B cell (primary cell): Measurements from ENCODE around the gene MYO10. TPM values are rescaled to one million over a fixed set of nuclear protein-coding genes. Genes with fewer than 3 reads are reported as not detected.

ENCODE experiments used
- ATAC-seq: fragments of 200-7000 bp; cut with Tn5 transposase; one replicate; pipeline ENCODE4 v1.10.0; 2021; ENCODE audit warnings: low read depth, mild to moderate bottlenecking, moderate number of reproducible peaks, moderate library complexity
- CTCF ChIA-PET: fragments of 350-600 bp; sonication (Branson Sonifier 250); formaldehyde crosslinking; loops from one replicate; lab custom pipeline; 2021; ENCODE audit warnings: antibody characterized with exemption, inconsistent platforms; lab: Charles Lee
- POLR2A ChIA-PET: fragments of 350-600 bp; sonication (Branson Sonifier 250); formaldehyde crosslinking; loops from one replicate; lab custom pipeline; 2021; ENCODE audit warnings: antibody characterized with exemption; lab: Charles Lee
- DNase-seq: peaks from one replicate; pipeline ENCODE4 v3.0.0; 2013
- H2AFZ ChIP-seq: 2 replicates; pipeline ENCODE4 v1.6.1; 2012; ENCODE audit warnings: mild to moderate bottlenecking, low read depth, low read length; ENCODE audit not compliant: insufficient read depth, poor library complexity, severe bottlenecking
- H3K27ac ChIP-seq, 2 donors: 1 replicate in 1 of 2; 2 replicates in 1 of 2; pipeline ENCODE4 v1.5.1; 2012 to 2013; ENCODE audit warnings: low read length in 2 of 2, mild to moderate bottlenecking in 2 of 2, moderate library complexity in 1 of 2
- H3K27me3 ChIP-seq, 4 experiments: fragments of 200-600 bp in 1 of 4; sonication (generic) in 1 of 4; replicated peaks in 1 of 4; 1 replicate in 2 of 4; 2 replicates in 2 of 4; pipeline versions ENCODE4 v1.6.1 to v1.7.0; 2013 to 2016; ENCODE audit warnings: low read length in 3 of 4, mild to moderate bottlenecking in 2 of 4, mixed read lengths in 1 of 4, moderate library complexity in 1 of 4; ENCODE audit not compliant: insufficient read depth in 4 of 4, control insufficient read depth in 3 of 4; ENCODE audit errors: control extremely low read depth in 1 of 4
- H3K36me3 ChIP-seq, 2 experiments: replicated peaks in 1 of 2; 1 replicate in 1 of 2; 2 replicates in 1 of 2; pipeline versions ENCODE4 v1.6.1 to v1.7.1; 2013; ENCODE audit warnings: low read length in 1 of 2; ENCODE audit not compliant: insufficient read depth in 2 of 2, control insufficient read depth in 1 of 2; ENCODE audit errors: control extremely low read depth in 1 of 2, extremely low read depth in 1 of 2
- H3K4me1 ChIP-seq, 2 donors: fragments of 200-600 bp in 1 of 2; sonication (generic) in 1 of 2; 1 replicate in 1 of 2; 2 replicates in 1 of 2; pipeline versions ENCODE4 v1.5.1 to v1.6.1; 2013 to 2017; ENCODE audit warnings: low read length in 2 of 2; ENCODE audit not compliant: control insufficient read depth in 2 of 2, insufficient read depth in 2 of 2
- H3K4me2 ChIP-seq: replicated peaks from 2 replicates; pipeline ENCODE3; 2012; ENCODE audit warnings: mild to moderate bottlenecking, low read depth, low read length; ENCODE audit not compliant: poor library complexity, severe bottlenecking
- H3K4me3 ChIP-seq, 5 experiments: fragments of 200-600 bp in 1 of 5; sonication (generic) in 1 of 5; 1 replicate in 3 of 5; 2 replicates in 2 of 5; pipeline versions ENCODE4 v1.5.1 to v1.7.0; 2011 to 2016; ENCODE audit warnings: low read length in 4 of 5, mild to moderate bottlenecking in 4 of 5, low read depth in 2 of 5, control low read depth in 1 of 5, moderate library complexity in 1 of 5; ENCODE audit not compliant: insufficient read depth in 1 of 5; ENCODE audit errors: control extremely low read depth in 1 of 5, extremely low read depth in 1 of 5
- H3K79me2 ChIP-seq: fragments of 200-600 bp; sonication (generic); one replicate; pipeline ENCODE4 v1.6.0; 2016; ENCODE audit warnings: low read length; ENCODE audit not compliant: control insufficient read depth, insufficient read depth
- H3K9ac ChIP-seq: fragments of 200-600 bp; sonication (generic); 2 replicates; pipeline ENCODE4 v1.6.1; 2017; ENCODE audit warnings: mild to moderate bottlenecking, low read length, moderate library complexity
- H3K9me3 ChIP-seq, 3 donors: one replicate each; pipeline versions ENCODE4 v1.6.1 to v1.7.1; 2013; ENCODE audit warnings: low read length in 2 of 3; ENCODE audit not compliant: control insufficient read depth in 2 of 3, insufficient read depth in 1 of 3; ENCODE audit errors: control extremely low read depth in 1 of 3
- H4K20me1 ChIP-seq: 2 replicates; pipeline ENCODE4 v1.6.0; 2012; ENCODE audit warnings: mild to moderate bottlenecking, low read length; ENCODE audit not compliant: insufficient read depth, control insufficient read depth, poor library complexity, severe bottlenecking
- H3K27ac Mint-ChIP-seq: one replicate; pipeline ENCODE4 v1.8.0; 2021; ENCODE audit warnings: mixed read lengths
- H3K27me3 Mint-ChIP-seq: one replicate; pipeline ENCODE4 v1.8.0; 2021; ENCODE audit warnings: mixed read lengths
- H3K4me1 Mint-ChIP-seq: one replicate; pipeline ENCODE4 v1.8.0; 2021; ENCODE audit warnings: mixed read lengths
- H3K4me3 Mint-ChIP-seq: one replicate; pipeline ENCODE4 v1.8.0; 2021; ENCODE audit warnings: mixed read lengths
- H3K9me3 Mint-ChIP-seq: one replicate; pipeline ENCODE4 v1.8.0; 2022; ENCODE audit warnings: mixed read lengths; ENCODE audit not compliant: insufficient read depth
- EZH2 ChIP-seq: IDR thresholded peaks from 2 replicates; pipeline ENCODE4 v1.6.1; 2012; ENCODE audit warnings: borderline replicate concordance, low read depth, mild to moderate bottlenecking, moderate library complexity, low read length; ENCODE audit not compliant: insufficient read depth, poor library complexity, severe bottlenecking
- WGBS: methylation state at CpG from one replicate; pipeline ENCODE4 v1.1.5; 2013; ENCODE audit warnings: missing lambda C conversion rate; ENCODE audit not compliant: insufficient coverage; 5-methylcytosine and 5-hydroxymethylcytosine counted together
- intact Hi-C: fragments of 100-400 bp; cut with micrococcal nuclease; formaldehyde crosslinking; loops from one replicate; pipeline ENCODE4 v1.10.0; 2022
- polyA plus RNA-seq: library from polyadenylated mRNA; depleted of rRNA; stranded (reverse); fragments of >200 nt; gene quantifications from 2 replicates; pipeline ENCODE4 v1.2.3, GENCODE V29; 2012
- total RNA-seq, 2 donors: library from RNA; stranded (reverse); fragments of 120-200 nt in 1 of 2; gene quantifications; 1 replicate in 1 of 2; 2 replicates in 1 of 2; pipeline versions ENCODE4 v1.2.3 to v1.2.4, GENCODE V29; 2013 to 2022
- TF ChIP-seq, protein P1 (sequence below): fragments of 200-600 bp; IDR thresholded peaks from one replicate; pipeline ENCODE4 v1.8.0; 2022; ENCODE audit warnings: antibody characterized with exemption, mild to moderate bottlenecking

MYO10 gene
- total and polyA plus RNA-seq, 2 donors (not counting 1 experiment from before 2014, with no cell fraction given) = 0.10 TPM; not detected in 1

GRCh38 chr5:16849181-16849580 lies 86.9 kb downstream of the MYO10 start:
- H3K9ac ChIP-seq = no peak overlapping the region
- Mint-ChIP-seq H3K27ac (no peak overlapping the region), H3K4me1 (no peaks in the 10 kb centered on the region), H3K4me3 (no peak overlapping the region), H3K9me3 (no peaks in the 10 kb centered on the region), H3K27me3 (no peaks in the 10 kb centered on the region)
- H3K9me3 ChIP-seq = no peaks in the 10 kb centered on the region
- H4K20me1 ChIP-seq = no peaks in the 10 kb centered on the region
- H3K27ac ChIP-seq = no peak overlapping the region
- no peak overlapping the region for H3K4me2 ChIP-seq
- DNase-seq (no peak), ATAC-seq (no peak)
- TF ChIP-seq, protein P1, sequence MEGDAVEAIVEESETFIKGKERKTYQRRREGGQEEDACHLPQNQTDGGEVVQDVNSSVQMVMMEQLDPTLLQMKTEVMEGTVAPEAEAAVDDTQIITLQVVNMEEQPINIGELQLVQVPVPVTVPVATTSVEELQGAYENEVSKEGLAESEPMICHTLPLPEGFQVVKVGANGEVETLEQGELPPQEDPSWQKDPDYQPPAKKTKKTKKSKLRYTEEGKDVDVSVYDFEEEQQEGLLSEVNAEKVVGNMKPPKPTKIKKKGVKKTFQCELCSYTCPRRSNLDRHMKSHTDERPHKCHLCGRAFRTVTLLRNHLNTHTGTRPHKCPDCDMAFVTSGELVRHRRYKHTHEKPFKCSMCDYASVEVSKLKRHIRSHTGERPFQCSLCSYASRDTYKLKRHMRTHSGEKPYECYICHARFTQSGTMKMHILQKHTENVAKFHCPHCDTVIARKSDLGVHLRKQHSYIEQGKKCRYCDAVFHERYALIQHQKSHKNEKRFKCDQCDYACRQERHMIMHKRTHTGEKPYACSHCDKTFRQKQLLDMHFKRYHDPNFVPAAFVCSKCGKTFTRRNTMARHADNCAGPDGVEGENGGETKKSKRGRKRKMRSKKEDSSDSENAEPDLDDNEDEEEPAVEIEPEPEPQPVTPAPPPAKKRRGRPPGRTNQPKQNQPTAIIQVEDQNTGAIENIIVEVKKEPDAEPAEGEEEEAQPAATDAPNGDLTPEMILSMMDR = no peak
- no peak for TF ChIP-seq EZH2
- H3K36me3 ChIP-seq = no peaks in the 10 kb centered on the region
- ChIA-PET POLR2A (no interaction called here), CTCF (no interaction called here)
- no peaks in the 10 kb centered on the region for H3K79me2 ChIP-seq
- H3K4me1 ChIP-seq = no peaks in the 10 kb centered on the region
- WGBS = no CpG with 5 or more reads among the region's 3 CpGs
- no peak overlapping the region for H3K4me3 ChIP-seq
- H2AFZ ChIP-seq = no peak overlapping the region
- intact Hi-C loops = no loop called here
- H3K27me3 ChIP-seq = no peaks in the 10 kb centered on the region

- Histone ChIP-seq H3K4me2 (no peak overlapping the region), H3K36me3 (no peaks in the 10 kb centered on the region), H3K4me3 (no peak overlapping the region), H3K27me3 (no peaks in the 10 kb centered on the region), H3K27ac (no peak overlapping the region), H3K9me3 (no peaks in the 10 kb centered on the region), H3K79me2 (no peaks in the 10 kb centered on the region), H3K4me1 (no peaks in the 10 kb centered on the region), H4K20me1 (no peaks in the 10 kb centered on the region), H2AFZ (no peak overlapping the region), H3K9ac (no peak overlapping the region)
- ChIA-PET CTCF (interaction anchor here (0.6 kb wide), 1 partner anchor 1460 kb away, joined by 3 read pairs; no protein-coding TSS in a partner anchor), POLR2A (no interaction called here)
- H3K9me3 Mint-ChIP-seq = no peaks in the 10 kb centered on the region
- H3K27ac Mint-ChIP-seq = no peak overlapping the region
- no peak overlapping the region for H3K4me3 Mint-ChIP-seq
- no peak for ATAC-seq
- H3K27me3 Mint-ChIP-seq = peaks cover 7% of the 10 kb centered on the region
- intact Hi-C loops = no loop called here
- H3K4me1 Mint-ChIP-seq = no peaks in the 10 kb centered on the region
- no peak for TF ChIP-seq EZH2
- TF ChIP-seq, protein P1 = no peak
- WGBS = 80% methylated on average over 2 of the region's 3 CpGs
- DNase-seq = no peak
These were observed 91.1 kb downstream of the MYO10 start for GRCh38 chr5:16844952-16845351.
